OCI-LY3 (cell line): Measurements from ENCODE around the gene DDIAS.

Source experiments
- H2AFZ ChIP-seq: fragments of 200-600, 300-600 bp; shearing (Covaris generic); 2 replicates; pipeline ENCODE4 v1.6.0; 2014; ENCODE audit warnings: antibody characterized with exemption, low read depth, low read length
- H3K27ac ChIP-seq: fragments of 200-600, 300-600 bp; sonication (generic); 2 replicates; pipeline ENCODE4 v1.5.1; 2014; ENCODE audit warnings: mild to moderate bottlenecking, low read length, moderate library complexity, mixed read lengths
- H3K27me3 ChIP-seq: fragments of 200-600, 300-600 bp; sonication (generic); 2 replicates; pipeline ENCODE4 v1.6.1; 2014; ENCODE audit warnings: low read depth, low read length, mixed read lengths
- H3K36me3 ChIP-seq: fragments of 200-600, 300-600 bp; sonication (generic); replicated peaks from 2 replicates; pipeline ENCODE3; 2014; ENCODE audit warnings: low read depth, low read length, mixed read lengths
- H3K4me1 ChIP-seq: fragments of 300-600, 200-600 bp; sonication (generic); 2 replicates; pipeline ENCODE4 v1.6.1; 2014; ENCODE audit warnings: low read length, mixed read lengths
- H3K4me2 ChIP-seq: fragments of 200-600, 300-600 bp; sonication (generic); 2 replicates; pipeline ENCODE4 v1.6.1; 2014; ENCODE audit warnings: low read length, mixed read lengths
- H3K4me3 ChIP-seq: fragments of 300-600, 200-600 bp; sonication (generic); 2 replicates; pipeline ENCODE4 v1.5.1; 2014; ENCODE audit warnings: antibody characterized with exemption, mild to moderate bottlenecking, low read length, moderate library complexity
- H3K79me2 ChIP-seq: fragments of 300-600, 200-600 bp; shearing (Covaris generic); 2 replicates; pipeline ENCODE4 v1.6.1; 2014; ENCODE audit warnings: mild to moderate bottlenecking, low read length, mixed read lengths
- H3K9ac ChIP-seq: fragments of 300-600, 200-600 bp; shearing (Covaris generic); 2 replicates; pipeline ENCODE4 v1.6.0; 2014; ENCODE audit warnings: mild to moderate bottlenecking, low read length, moderate library complexity
- H3K9me3 ChIP-seq: fragments of 200-600, 300-600 bp; shearing (Covaris generic); 2 replicates; pipeline ENCODE4 v1.6.1; 2014; ENCODE audit warnings: low read length, mixed read lengths; ENCODE audit not compliant: insufficient read depth
- H4K20me1 ChIP-seq: fragments of 200-600, 300-600 bp; sonication (generic); 2 replicates; pipeline ENCODE4 v1.6.1; 2016; ENCODE audit warnings: low read length, mixed read lengths; ENCODE audit not compliant: insufficient read depth
- EZH2phosphoT487 ChIP-seq: fragments of 200-600 bp; shearing (Covaris generic); IDR thresholded peaks from 2 replicates; pipeline ENCODE4 v1.6.1; 2018; ENCODE audit warnings: antibody characterized with exemption, mixed run types, low read depth
- TF ChIP-seq, protein P1 (sequence below): fragments of 200-600, 300-600 bp; sonication (generic); IDR thresholded peaks from 2 replicates; pipeline ENCODE4 v1.5.1; 2014; ENCODE audit warnings: antibody characterized with exemption, low read length, low read depth

The DDIAS gene

DNA sequence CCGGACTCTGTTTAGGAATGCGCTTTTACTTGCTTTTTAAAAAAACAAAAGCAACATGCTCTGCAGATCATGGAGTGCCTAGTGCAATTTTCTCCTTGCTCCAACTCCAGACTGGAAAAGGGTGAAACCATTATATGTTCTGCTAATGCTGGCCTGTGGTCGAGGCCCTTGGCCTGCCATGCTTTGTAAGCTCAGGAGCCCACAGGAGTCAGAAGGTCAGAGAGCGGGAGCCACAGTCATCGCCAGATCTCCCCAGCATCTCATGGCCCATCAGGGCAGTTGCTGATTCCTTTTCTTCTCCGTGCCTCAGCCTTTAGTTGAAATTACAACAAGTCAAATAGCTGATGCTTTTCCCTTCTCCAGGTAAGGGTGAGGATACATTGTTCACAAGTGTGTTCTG lies 80.3 kb downstream of the DDIAS start:
- Histone ChIP-seq H3K9me3 (no peaks in the 10 kb centered on the region), H2AFZ (no peak overlapping the region), H3K4me2 (no peak overlapping the region), H3K36me3 (peaks cover 84% of the 10 kb centered on the region), H3K27me3 (no peaks in the 10 kb centered on the region), H3K79me2 (peaks cover 86% of the 10 kb centered on the region), H3K4me3 (no peak overlapping the region), H3K4me1 (peaks cover 34% of the 10 kb centered on the region), H3K27ac (no peak overlapping the region), H4K20me1 (peaks cover 32% of the 10 kb centered on the region), H3K9ac (no peak overlapping the region)
- TF ChIP-seq, protein P1, sequence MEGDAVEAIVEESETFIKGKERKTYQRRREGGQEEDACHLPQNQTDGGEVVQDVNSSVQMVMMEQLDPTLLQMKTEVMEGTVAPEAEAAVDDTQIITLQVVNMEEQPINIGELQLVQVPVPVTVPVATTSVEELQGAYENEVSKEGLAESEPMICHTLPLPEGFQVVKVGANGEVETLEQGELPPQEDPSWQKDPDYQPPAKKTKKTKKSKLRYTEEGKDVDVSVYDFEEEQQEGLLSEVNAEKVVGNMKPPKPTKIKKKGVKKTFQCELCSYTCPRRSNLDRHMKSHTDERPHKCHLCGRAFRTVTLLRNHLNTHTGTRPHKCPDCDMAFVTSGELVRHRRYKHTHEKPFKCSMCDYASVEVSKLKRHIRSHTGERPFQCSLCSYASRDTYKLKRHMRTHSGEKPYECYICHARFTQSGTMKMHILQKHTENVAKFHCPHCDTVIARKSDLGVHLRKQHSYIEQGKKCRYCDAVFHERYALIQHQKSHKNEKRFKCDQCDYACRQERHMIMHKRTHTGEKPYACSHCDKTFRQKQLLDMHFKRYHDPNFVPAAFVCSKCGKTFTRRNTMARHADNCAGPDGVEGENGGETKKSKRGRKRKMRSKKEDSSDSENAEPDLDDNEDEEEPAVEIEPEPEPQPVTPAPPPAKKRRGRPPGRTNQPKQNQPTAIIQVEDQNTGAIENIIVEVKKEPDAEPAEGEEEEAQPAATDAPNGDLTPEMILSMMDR, result no peak
- TF ChIP-seq EZH2phosphoT487, result no peak
